ENCODE measurements around the gene DLG1. TPM values are rescaled to one million over a fixed set of nuclear protein-coding genes. Genes with fewer than 3 reads are reported as not detected.

The DLG1 gene
- total and polyA plus RNA-seq, 2 experiments from 2014 or later, result 27.6 to 98.0 TPM

- H3K79me2 ChIP-seq (replicated peaks; ENCODE audit: insufficient read depth), result no peaks in the 10 kb centered on the region
- H2AFZ ChIP-seq, result no peak overlapping the region
- H3K27me3 ChIP-seq (ENCODE audit: insufficient read depth), result no peaks in the 10 kb centered on the region
- Mint-ChIP-seq H3K36me3 (ENCODE audit: low read depth) (peaks cover 7% of the 10 kb centered on the region; the same call in 1 of the 3 replicates), H3K4me3 (no peak overlapping the region), H3K9me3 (no peaks in the 10 kb centered on the region), H3K27me3 (ENCODE audit: insufficient read depth, low read depth, poor library complexity) (no peaks in the 10 kb centered on the region), H3K4me1 (no peaks in the 10 kb centered on the region; the same call in 2 of the 3 replicates), H3K27ac (no peak overlapping the region)
- H3K36me3 ChIP-seq (ENCODE audit: insufficient read depth), result no peaks in the 10 kb centered on the region
- no peaks in the 10 kb centered on the region for H4K20me1 ChIP-seq (replicated peaks; ENCODE audit: insufficient read depth)
- no peaks in the 10 kb centered on the region for H3K9me2 ChIP-seq (ENCODE audit: insufficient read depth)
- H3K4me3 ChIP-seq, result no peak overlapping the region
- H3K4me1 ChIP-seq (ENCODE audit: insufficient read depth), result no peaks in the 10 kb centered on the region
- TF ChIP-seq NANOG (IDR thresholded peaks at IDR 0.05; ENCODE audit: borderline replicate concordance) (no peak), JUNB (IDR thresholded peaks at IDR 0.05; ENCODE audit: unreplicated experiment) (no peak), CREB1 (CRISPR knock-in tag; IDR thresholded peaks at IDR 0.05; ENCODE audit: low read depth) (no peak)
- ATAC-seq (no peak), DNase-seq (ENCODE audit: low spot score) (no peak)
- no peaks in the 10 kb centered on the region for H3F3A ChIP-seq (replicated peaks; ENCODE audit: low read depth)
- no peak overlapping the region for H3K4me2 ChIP-seq
- H3K27ac ChIP-seq (ENCODE audit: low read depth), result no peak overlapping the region
Observed at GRCh38 chr3:197103766-197104165, 194.6 kb downstream of the DLG1 start.

GRCh38 chr3:197093871-197094270, 204.5 kb downstream of the DLG1 start:
- Mint-ChIP-seq H3K4me3 (no peak overlapping the region), H3K27me3 (ENCODE audit: insufficient read depth, low read depth, poor library complexity) (no peaks in the 10 kb centered on the region), H3K4me1 (no peaks in the 10 kb centered on the region; the same call in 2 of the 3 replicates), H3K9me3 (no peaks in the 10 kb centered on the region; the same call in 2 of the 3 replicates), H3K27ac (no peak overlapping the region), H3K36me3 (ENCODE audit: low read depth) (no peaks in the 10 kb centered on the region; the same call in 2 of the 3 replicates)
- no peak overlapping the region for H3K4me3 ChIP-seq
- H3K27me3 ChIP-seq (ENCODE audit: insufficient read depth), result no peaks in the 10 kb centered on the region
- no peak overlapping the region for H3K4me2 ChIP-seq
- no peaks in the 10 kb centered on the region for H3K9me2 ChIP-seq (ENCODE audit: insufficient read depth)
- no peak overlapping the region for H3K27ac ChIP-seq (ENCODE audit: low read depth)
- no peaks in the 10 kb centered on the region for H3K4me1 ChIP-seq (ENCODE audit: insufficient read depth)
- no peak for DNase-seq (ENCODE audit: low spot score)
- H3F3A ChIP-seq (replicated peaks; ENCODE audit: low read depth), result no peaks in the 10 kb centered on the region
- H3K79me2 ChIP-seq (replicated peaks; ENCODE audit: insufficient read depth), result no peaks in the 10 kb centered on the region
- ATAC-seq, result no peak
- H3K36me3 ChIP-seq (ENCODE audit: insufficient read depth), result no peaks in the 10 kb centered on the region
- no peaks in the 10 kb centered on the region for H4K20me1 ChIP-seq (replicated peaks; ENCODE audit: insufficient read depth)
- no peak overlapping the region for H2AFZ ChIP-seq
- TF ChIP-seq NANOG (IDR thresholded peaks at IDR 0.05; ENCODE audit: borderline replicate concordance) (no peak), REST (IDR thresholded peaks at IDR 0.05; ENCODE audit: unreplicated experiment) (no peak), STAT1 (IDR thresholded peaks at IDR 0.05; ENCODE audit: unreplicated experiment) (no peak), ZNF114 (CRISPR knock-in tag; IDR thresholded peaks at IDR 0.05) (no peak), ZNF331 (CRISPR knock-in tag; IDR thresholded peaks at IDR 0.05; ENCODE audit: low read depth) (no peak), ZNF462 (CRISPR knock-in tag; IDR thresholded peaks at IDR 0.05) (no peak), CREB1 (CRISPR knock-in tag; IDR thresholded peaks at IDR 0.05; ENCODE audit: low read depth) (no peak), EZH2phosphoT487 (IDR thresholded peaks at IDR 0.05; ENCODE audit: unreplicated experiment) (no peak), JUNB (IDR thresholded peaks at IDR 0.05; ENCODE audit: unreplicated experiment) (no peak), CTCF (conservative IDR thresholded peaks at IDR 0.05; ENCODE audit: low read depth in 2 of 2) (no peak)
